Smooth muscle cell (in vitro differentiated cells): ENCODE measurements around the gene PRR15. TPM values are rescaled to one million over a fixed set of nuclear protein-coding genes. Genes with fewer than 3 reads are reported as not detected.

ENCODE experiments used
- DNase-seq: peaks from one replicate; lab custom pipeline; 2025; ENCODE audit not compliant: unreplicated experiment; lab: John Stamatoyannopoulos, UW
- H2AFZ ChIP-seq: fragments of 200-600 bp; sonication (generic); 2 replicates; pipeline ENCODE4 v1.6.0; 2016; ENCODE audit warnings: antibody characterized with exemption, low read depth, mild to moderate bottlenecking
- H3F3A ChIP-seq: fragments of 200-600 bp; sonication (generic); 2 replicates; pipeline ENCODE4 v1.6.0; 2017; ENCODE audit warnings: antibody characterized with exemption, low read depth
- H3K27ac ChIP-seq: fragments of 200-600 bp; sonication (generic); 2 replicates; pipeline ENCODE4 v1.5.1; 2016; ENCODE audit warnings: low read depth, mild to moderate bottlenecking
- H3K27me3 ChIP-seq: fragments of 200-600 bp; sonication (generic); 2 replicates; pipeline ENCODE4 v1.6.1; 2016; ENCODE audit warnings: low read depth, mild to moderate bottlenecking
- H3K36me3 ChIP-seq: fragments of 200-600 bp; sonication (generic); 2 replicates; pipeline ENCODE4 v1.5.1; 2016; ENCODE audit warnings: low read depth
- H3K4me1 ChIP-seq: fragments of 200-600 bp; sonication (generic); 2 replicates; pipeline ENCODE4 v1.5.1; 2016; ENCODE audit warnings: low read depth
- H3K4me2 ChIP-seq: fragments of 200-600 bp; sonication (generic); 2 replicates; pipeline ENCODE4 v1.6.0; 2016; ENCODE audit warnings: mild to moderate bottlenecking
- H3K4me3 ChIP-seq: fragments of 200-600 bp; sonication (generic); 2 replicates; pipeline ENCODE4 v1.5.1; 2016; ENCODE audit warnings: mild to moderate bottlenecking
- H3K79me2 ChIP-seq: fragments of 200-600 bp; sonication (generic); 2 replicates; pipeline ENCODE4 v1.6.0; 2016; ENCODE audit warnings: low read depth, mild to moderate bottlenecking
- H3K9ac ChIP-seq: fragments of 200-600 bp; sonication (generic); 2 replicates; pipeline ENCODE4 v1.6.0; 2016; ENCODE audit warnings: low read depth
- H3K9me3 ChIP-seq: fragments of 200-600 bp; sonication (generic); replicated peaks from 2 replicates; pipeline ENCODE4 v1.5.1; 2016; ENCODE audit warnings: low read depth
- H4K20me1 ChIP-seq: fragments of 200-600 bp; sonication (generic); 2 replicates; pipeline ENCODE4 v1.6.0; 2016; ENCODE audit warnings: low read depth
- WGBS: methylation state at CpG from one replicate; pipeline ENCODE4 v1.1.7; 2016; ENCODE audit warnings: low lambda C conversion rate; 5-methylcytosine and 5-hydroxymethylcytosine counted together
- polyA plus RNA-seq: library from polyadenylated mRNA; unstranded; fragments of >200 nt; fragmentation: Nextera tagmentation; extraction: Ambion mirVana; gene quantifications from 2 replicates; pipeline ENCODE4 v1.2.1, GENCODE V29; 2016
- total RNA-seq: library from RNA; depleted of rRNA; stranded (reverse); fragments of >200 nt; gene quantifications from 2 replicates; pipeline ENCODE4 v1.2.3, GENCODE V29; 2014
- TF ChIP-seq, protein P1 (sequence below): fragments of 200-600 bp; sonication (generic); IDR thresholded peaks from 2 replicates; pipeline ENCODE4 v1.5.1; 2017; ENCODE audit warnings: borderline replicate concordance, mild to moderate bottlenecking, antibody characterized with exemption; ENCODE audit not compliant: insufficient read depth, poor library complexity, severe bottlenecking

The PRR15 gene
- total and polyA plus RNA-seq, 2 experiments from 2014 or later: 0.96 to 3.8 TPM

DNA sequence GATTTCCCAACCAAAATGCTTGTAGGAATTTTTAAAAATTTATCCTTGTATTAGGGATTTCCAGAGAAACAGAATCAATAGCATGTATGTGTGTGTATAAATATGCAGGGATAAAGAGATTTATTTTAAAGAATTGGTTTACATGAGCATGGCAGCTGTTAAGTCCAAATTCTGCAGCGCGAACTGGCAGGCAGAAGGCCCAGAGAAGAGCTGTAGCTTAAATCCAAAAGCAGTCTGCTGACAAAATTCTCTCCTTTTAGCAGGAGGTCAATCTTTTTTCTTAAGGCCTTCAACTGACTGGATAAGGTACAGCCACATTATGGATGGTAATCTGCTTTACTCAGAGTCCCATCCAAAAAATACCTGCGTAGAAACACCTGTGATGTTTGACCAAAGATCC lies 42.0 kb downstream of the PRR15 start:
- TF ChIP-seq, protein P1, sequence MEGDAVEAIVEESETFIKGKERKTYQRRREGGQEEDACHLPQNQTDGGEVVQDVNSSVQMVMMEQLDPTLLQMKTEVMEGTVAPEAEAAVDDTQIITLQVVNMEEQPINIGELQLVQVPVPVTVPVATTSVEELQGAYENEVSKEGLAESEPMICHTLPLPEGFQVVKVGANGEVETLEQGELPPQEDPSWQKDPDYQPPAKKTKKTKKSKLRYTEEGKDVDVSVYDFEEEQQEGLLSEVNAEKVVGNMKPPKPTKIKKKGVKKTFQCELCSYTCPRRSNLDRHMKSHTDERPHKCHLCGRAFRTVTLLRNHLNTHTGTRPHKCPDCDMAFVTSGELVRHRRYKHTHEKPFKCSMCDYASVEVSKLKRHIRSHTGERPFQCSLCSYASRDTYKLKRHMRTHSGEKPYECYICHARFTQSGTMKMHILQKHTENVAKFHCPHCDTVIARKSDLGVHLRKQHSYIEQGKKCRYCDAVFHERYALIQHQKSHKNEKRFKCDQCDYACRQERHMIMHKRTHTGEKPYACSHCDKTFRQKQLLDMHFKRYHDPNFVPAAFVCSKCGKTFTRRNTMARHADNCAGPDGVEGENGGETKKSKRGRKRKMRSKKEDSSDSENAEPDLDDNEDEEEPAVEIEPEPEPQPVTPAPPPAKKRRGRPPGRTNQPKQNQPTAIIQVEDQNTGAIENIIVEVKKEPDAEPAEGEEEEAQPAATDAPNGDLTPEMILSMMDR: no peak
- no peaks in the 10 kb centered on the region for H3K4me1 ChIP-seq
- H3K27me3 ChIP-seq: no peaks in the 10 kb centered on the region
- no peaks in the 10 kb centered on the region for H4K20me1 ChIP-seq
- 82% methylated on average over 3 of the region's 3 CpGs for WGBS
- H3K9ac ChIP-seq: no peak overlapping the region
- H3K79me2 ChIP-seq: no peaks in the 10 kb centered on the region
- no peaks in the 10 kb centered on the region for H3F3A ChIP-seq
- no peaks in the 10 kb centered on the region for H3K9me3 ChIP-seq
- H3K36me3 ChIP-seq: no peaks in the 10 kb centered on the region
- H3K27ac ChIP-seq: peak overlapping the region; percentile 18
- DNase-seq: no peak
- H3K4me3 ChIP-seq: no peak overlapping the region
- H2AFZ ChIP-seq: no peak overlapping the region
- H3K4me2 ChIP-seq: no peak overlapping the region

DNA sequence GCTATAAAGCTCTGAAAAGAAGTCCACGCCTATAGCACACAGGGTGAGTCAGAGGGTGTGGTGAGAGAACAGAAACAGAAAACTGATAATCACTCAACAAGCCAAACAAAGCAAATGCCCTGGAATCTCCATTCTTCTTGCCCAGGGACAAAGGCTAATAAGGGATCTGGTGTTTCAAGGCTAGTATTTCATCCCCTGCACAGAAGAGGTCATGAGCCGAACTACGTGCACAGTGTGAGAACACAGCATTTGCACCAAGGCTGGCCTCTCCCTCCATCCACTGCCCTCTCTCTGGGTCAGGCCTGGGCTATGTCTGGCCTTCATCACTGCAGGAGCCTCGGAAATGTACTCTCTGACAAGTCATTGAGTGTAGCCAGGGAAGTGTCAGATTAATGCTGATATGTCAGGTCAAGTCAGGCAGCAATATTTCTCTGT lies 42.7 kb downstream of the PRR15 start:
- no peaks in the 10 kb centered on the region for H4K20me1 ChIP-seq
- no peaks in the 10 kb centered on the region for H3F3A ChIP-seq
- H2AFZ ChIP-seq: no peak overlapping the region
- H3K27ac ChIP-seq: peak overlapping the region; percentile 18
- no peaks in the 10 kb centered on the region for H3K9me3 ChIP-seq
- no peaks in the 10 kb centered on the region for H3K79me2 ChIP-seq
- WGBS: 17% methylated on average over 4 of the region's 4 CpGs
- H3K36me3 ChIP-seq: no peaks in the 10 kb centered on the region
- H3K4me3 ChIP-seq: no peak overlapping the region
- no peaks in the 10 kb centered on the region for H3K27me3 ChIP-seq
- no peak overlapping the region for H3K9ac ChIP-seq
- TF ChIP-seq, protein P1: no peak
- H3K4me1 ChIP-seq: no peaks in the 10 kb centered on the region
- no peak overlapping the region for H3K4me2 ChIP-seq
- DNase-seq: no peak

DNA sequence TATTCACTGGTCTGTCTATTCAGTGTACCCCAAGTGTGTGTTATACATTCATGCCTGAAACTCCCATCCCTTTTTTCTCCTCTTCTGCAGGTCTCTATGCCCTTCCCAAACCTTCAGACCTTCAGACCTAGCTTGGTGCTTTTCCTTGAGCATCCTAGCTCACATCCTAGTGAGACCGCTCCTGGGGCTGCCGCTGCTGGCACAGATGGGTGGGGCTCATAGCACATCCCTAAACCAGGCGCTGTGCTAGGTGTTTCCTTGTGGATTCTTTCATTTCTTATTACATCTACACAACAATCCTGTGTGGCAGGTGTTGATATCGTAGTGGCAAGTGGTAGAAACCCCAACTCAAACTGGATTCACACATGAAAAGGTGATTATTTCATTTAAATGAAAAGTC lies 43.2 kb downstream of the PRR15 start:
- TF ChIP-seq, protein P1: no peak
- H3K27ac ChIP-seq: peak overlapping the region; percentile 18
- H3K79me2 ChIP-seq: no peaks in the 10 kb centered on the region
- no peaks in the 10 kb centered on the region for H3K9me3 ChIP-seq
- no peak overlapping the region for H3K4me2 ChIP-seq
- no peak overlapping the region for H2AFZ ChIP-seq
- H3K27me3 ChIP-seq: no peaks in the 10 kb centered on the region
- 91% methylated on average over 4 of the region's 4 CpGs for WGBS
- H3K4me3 ChIP-seq: no peak overlapping the region
- no peak overlapping the region for H3K9ac ChIP-seq
- H3K4me1 ChIP-seq: no peaks in the 10 kb centered on the region
- H3K36me3 ChIP-seq: no peaks in the 10 kb centered on the region
- H4K20me1 ChIP-seq: no peaks in the 10 kb centered on the region
- no peaks in the 10 kb centered on the region for H3F3A ChIP-seq
- no peak for DNase-seq

DNA sequence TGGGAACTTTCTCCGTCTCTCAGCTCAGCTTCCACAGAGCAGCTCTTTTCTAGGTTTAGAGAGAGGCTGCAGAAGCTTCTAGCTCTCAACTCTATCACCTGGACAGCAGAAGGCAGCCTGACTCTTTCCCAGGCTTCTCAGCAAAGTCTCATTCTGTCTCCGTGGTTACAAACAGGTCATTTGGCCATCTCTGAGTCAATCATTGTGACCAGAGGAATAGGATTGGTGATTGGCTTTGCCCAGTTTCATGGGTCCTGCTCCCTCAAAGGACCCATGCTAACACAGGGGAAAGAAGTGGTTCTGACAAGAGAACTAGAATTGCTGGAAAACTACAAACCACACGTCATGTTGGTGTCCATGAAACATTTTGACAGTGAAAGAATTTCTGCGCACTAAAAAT lies 43.6 kb downstream of the PRR15 start:
- no peak overlapping the region for H2AFZ ChIP-seq
- no peaks in the 10 kb centered on the region for H3K27me3 ChIP-seq
- H3K4me1 ChIP-seq: no peaks in the 10 kb centered on the region
- H3K27ac ChIP-seq: peak overlapping the region; percentile 18
- WGBS: 92% methylated on average over 4 of the region's 4 CpGs
- no peak overlapping the region for H3K4me3 ChIP-seq
- no peak for DNase-seq
- H3K9ac ChIP-seq: no peak overlapping the region
- TF ChIP-seq, protein P1: no peak
- H3K79me2 ChIP-seq: no peaks in the 10 kb centered on the region
- no peaks in the 10 kb centered on the region for H4K20me1 ChIP-seq
- no peaks in the 10 kb centered on the region for H3F3A ChIP-seq
- no peaks in the 10 kb centered on the region for H3K36me3 ChIP-seq
- H3K4me2 ChIP-seq: no peak overlapping the region
- H3K9me3 ChIP-seq: no peaks in the 10 kb centered on the region
